ENCODE results near the gene CHAF1A. TPM values are rescaled to one million over a fixed set of nuclear protein-coding genes. Genes with fewer than 3 reads are reported as not detected.
A peak's percentile ranks its signal among the peaks of the same experiment; 100 is the strongest.

Gene CHAF1A
- total and polyA plus RNA-seq, 2 of the 8 experiments (the other 6 are each of a cell fraction or from before 2014, with no cell fraction given), result 122 to 147 TPM

GRCh38 chr19:4390567-4391305, 11.7 kb upstream of the CHAF1A start:
- H2AFZ ChIP-seq (ENCODE audit: low read length), result no peak overlapping the region
- H3K4ac ChIP-seq (replicated peaks; ENCODE audit: insufficient read length, low read depth, low read length), result peak overlapping the region; percentile 50
- H3K4me2 ChIP-seq (ENCODE audit: insufficient read depth in 1 of 2, low read depth in 2 of 2, low read length in 2 of 2), result peak overlapping the region; percentile 61 to 89
- no peak overlapping the region for H4K5ac ChIP-seq (ENCODE audit: insufficient read length, low read depth, low read length)
- H4K8ac ChIP-seq (ENCODE audit: extremely low read depth, insufficient read depth, low read length), result no peak overlapping the region
- H3K36me3 ChIP-seq (ENCODE audit: control insufficient read depth in 2 of 4, insufficient read depth in 4 of 4, low read length in 3 of 4), result no peaks in the 10 kb centered on the region; a peak in 1 of 8 replicates
- H2AK5ac ChIP-seq (ENCODE audit: low read depth, low read length), result no peak overlapping the region
- H3K9me3 ChIP-seq (ENCODE audit: insufficient read depth in 2 of 2, low read depth in 1 of 2, low read length in 1 of 2), result no peaks in the 10 kb centered on the region
- no peak overlapping the region for H2BK20ac ChIP-seq (ENCODE audit: low read length)
- H3K79me1 ChIP-seq (ENCODE audit: low read depth, low read length), result peaks cover 40% of the 10 kb centered on the region
- 40% methylated on average over 21 of the region's 21 CpGs; no CpG with 5 or more reads in 1 of the 2 experiments for WGBS, 2 experiments (ENCODE audit: extremely low coverage in 1 of 2, insufficient coverage in 1 of 2, insufficient read length in 1 of 2, insufficient replicate concordance in 2 of 2, low coverage in 1 of 2, low lambda C conversion rate in 2 of 2, missing lambda C conversion rate in 1 of 2)
- no peaks in the 10 kb centered on the region for H3K27me3 ChIP-seq (replicated peaks in 1 of 4; ENCODE audit: control insufficient read depth in 3 of 4, extremely low read depth in 1 of 4, insufficient read depth in 3 of 4, low read length in 3 of 4)
- no peak overlapping the region for H3K23ac ChIP-seq (ENCODE audit: insufficient read length)
- FAIRE-seq (peak; percentile 76), DNase-seq (ENCODE audit: low read depth in 1 of 2, low spot score in 2 of 2) (peak in 1 of 2 experiments; percentile 51)
- peak overlapping the region; percentile 60; the same call in 1 of the 2 replicates for H3K18ac ChIP-seq (ENCODE audit: extremely low read depth, low read length)
- no peak overlapping the region for H4K91ac ChIP-seq (replicated peaks; ENCODE audit: insufficient read length, low read length)
- H4K20me1 ChIP-seq (replicated peaks in 1 of 2; ENCODE audit: control insufficient read depth in 1 of 2, insufficient read depth in 2 of 2, low read length in 2 of 2), result peaks cover 28 to 49% of the 10 kb centered on the region in 2 experiments
- POLR2A ChIA-PET (ENCODE audit: partially characterized antibody), result interaction anchor here (0.7 to 5.2 kb wide), 13 partner anchors 9 to 66 kb away, joined by 3 to 57 read pairs (median 4); partner anchors contain the start of genes CHAF1A and SH3GL1
- H2BK15ac ChIP-seq (ENCODE audit: low read length), result no peak overlapping the region
- H3K9ac ChIP-seq (replicated peaks in 1 of 4; ENCODE audit: extremely low read depth in 1 of 4, low read depth in 3 of 4, low read length in 3 of 4), result no peak overlapping the region; a peak in 2 of 7 replicates
- H3K23me2 ChIP-seq (ENCODE audit: low read depth, low read length), result no peaks in the 10 kb centered on the region; the same call in 1 of the 2 replicates
- H3K4me1 ChIP-seq (replicated peaks in 1 of 4; ENCODE audit: control insufficient read depth in 3 of 4, insufficient read depth in 4 of 4, low read length in 3 of 4), result peaks cover 10 to 39% (median 26%) of the 10 kb centered on the region in 4 experiments
- CTCF ChIA-PET (ENCODE audit: partially characterized antibody), result interaction anchor here (0.7 to 7.2 kb wide), 14 partner anchors 10 to 124 kb away, joined by 3 to 72 read pairs (median 6); partner anchors contain the start of genes CHAF1A and SH3GL1
- H2BK120ac ChIP-seq (replicated peaks; ENCODE audit: low read depth, low read length), result no peak overlapping the region
- peak overlapping the region; percentile 91; the same call in 1 of the 2 replicates for H2BK12ac ChIP-seq (ENCODE audit: low read depth, low read length)
- H3K4me3 ChIP-seq (ENCODE audit: extremely low read depth in 1 of 4, insufficient read depth in 2 of 4, low read depth in 3 of 4, low read length in 4 of 4), result peak overlapping the region in 3 of 4 experiments; percentile 15 to 48 (median 19); a peak in 5 of 8 replicates
- H3K27ac ChIP-seq (ENCODE audit: low read depth, low read length), result no peak overlapping the region
- H3K56ac ChIP-seq (replicated peaks; ENCODE audit: insufficient read length, low read depth, low read length), result no peak overlapping the region
- peaks cover 0 to 84% of the 10 kb centered on the region in 2 experiments; a peak in 2 of 4 replicates for H3K79me2 ChIP-seq (ENCODE audit: control insufficient read depth in 1 of 2, insufficient read depth in 2 of 2, low read length in 2 of 2)
- H3K14ac ChIP-seq (ENCODE audit: insufficient read length), result no peak overlapping the region
- 0 out of 2 replicates have a peak overlapping the region, but pooled peaks have one; percentile 40 for H2BK5ac ChIP-seq (ENCODE audit: low read depth, low read length)
- no peak for TF ChIP-seq USF2 (IDR thresholded peaks at IDR 0.05; ENCODE audit: low read length)
- TF ChIP-seq SIX5 (IDR thresholded peaks at IDR 0.05; ENCODE audit: low read depth, low read length), result no peak
- no peak for TF ChIP-seq RFX5 (IDR thresholded peaks at IDR 0.05; ENCODE audit: borderline replicate concordance, low read depth, low read length)
- no peak for TF ChIP-seq KDM1A (IDR thresholded peaks at IDR 0.05; ENCODE audit: borderline replicate concordance, low read length)
- TF ChIP-seq TEAD4 (IDR thresholded peaks at IDR 0.05; ENCODE audit: low read depth, low read length), result no peak
- TF ChIP-seq POLR2AphosphoS5 (IDR thresholded peaks at IDR 0.05; ENCODE audit: low read depth, low read length), result 0 out of 2 replicates have a peak, but pooled peaks have one; percentile 21
- no peak for TF ChIP-seq EZH2 (IDR thresholded peaks at IDR 0.05; ENCODE audit: low read depth, low read length, severe bottlenecking)
- no peak for TF ChIP-seq TAF7 (optimal IDR thresholded peaks at IDR 0.05; ENCODE audit: borderline replicate concordance, low read depth, low read length)
- no peak for TF ChIP-seq EP300 (IDR thresholded peaks at IDR 0.05; ENCODE audit: borderline replicate concordance in 1 of 2, low read depth in 2 of 2, low read length in 2 of 2)
- TF ChIP-seq MAFK (IDR thresholded peaks at IDR 0.05; ENCODE audit: low read depth, low read length), result no peak
